HCT116 (cell line): ENCODE data around the gene DDHD1. TPM values are rescaled to one million over a fixed set of nuclear protein-coding genes. Genes with fewer than 3 reads are reported as not detected.

ENCODE experiments used
- ATAC-seq: fragments of 200-7000 bp; cut with Tn5 transposase; 2 replicates; pipeline ENCODE4 v1.9.1; 2020; ENCODE audit warnings: mild to moderate bottlenecking, moderate library complexity
- BruUV-seq: library from RNA; stranded (reverse); fragments of 400-500 nt; replicated peaks from 2 replicates; lab custom pipeline; 2021; lab: Mats Ljungman, UMichigan
- CTCF ChIA-PET: fragments of 300-600 bp; sonication (Branson Sonifier 250); formaldehyde crosslinking; loops from one replicate; lab custom pipeline; 2021; ENCODE audit warnings: antibody characterized with exemption; lab: Charles Lee
- POLR2A ChIA-PET: fragments of 300-600, 350-600 bp; sonication (Branson Sonifier 250); formaldehyde crosslinking; loops from one replicate; lab custom pipeline; 2021; ENCODE audit warnings: antibody characterized with exemption; lab: Charles Lee
- RAD21 ChIA-PET, 2 experiments: fragments of 300-600 bp; sonication (Branson Sonifier 250); formaldehyde crosslinking; loops; one replicate each; lab custom pipeline; 2023; ENCODE audit warnings: low total read pairs in 2 of 2; ENCODE audit not compliant: uncharacterized antibody in 2 of 2, unreplicated experiment in 2 of 2, low non-redundant PET in 1 of 2; lab: Charles Lee
- DNase-seq: peaks from one replicate; pipeline ENCODE4 v3.0.0-alpha.2; 2010; ENCODE audit warnings: low read depth, low spot score
- H2AFZ ChIP-seq: fragments of 200-600 bp; shearing (Covaris generic), sonication (generic); 2 replicates; pipeline ENCODE4 v1.6.1; 2017; ENCODE audit warnings: low read depth, mixed run types, mixed read lengths, antibody characterized with exemption, low read length; ENCODE audit not compliant: poor library complexity, severe bottlenecking
- H3K27ac ChIP-seq: 2 replicates; pipeline ENCODE4 v1.5.1; 2012; ENCODE audit warnings: low read depth, low read length
- H3K27me3 ChIP-seq: fragments of 200-600 bp; sonication (generic); 2 replicates; pipeline ENCODE4 v1.6.1; 2016; ENCODE audit warnings: mixed run types, low read length, mixed read lengths; ENCODE audit not compliant: insufficient read depth
- H3K36me3 ChIP-seq, 2 experiments: fragments of 200-500 bp in 1 of 2; fragments of 200-600 bp in 1 of 2; sonication (Bioruptor generic) in 1 of 2; sonication (generic) in 1 of 2; 2 replicates each; pipeline versions ENCODE4 v1.5.1 to v1.6.1; 2014 to 2016; ENCODE audit warnings: low read length in 2 of 2, inconsistent platforms in 1 of 2, mixed read lengths in 1 of 2, mixed run types in 1 of 2; ENCODE audit not compliant: insufficient read depth in 2 of 2, control insufficient read depth in 1 of 2
- H3K4me1 ChIP-seq, 2 experiments: fragments of 200-600 bp in 1 of 2; sonication (generic) in 1 of 2; 2 replicates each; pipeline versions ENCODE4 v1.5.1 to v1.6.1; 2012 to 2017; ENCODE audit warnings: low read length in 2 of 2, inconsistent platforms in 1 of 2, mild to moderate bottlenecking in 1 of 2, mixed read lengths in 1 of 2, mixed run types in 1 of 2, moderate library complexity in 1 of 2; ENCODE audit not compliant: insufficient read depth in 2 of 2, control insufficient read depth in 1 of 2
- H3K4me2 ChIP-seq: fragments of 200-600 bp; sonication (generic); 2 replicates; pipeline ENCODE4 v1.6.1; 2017; ENCODE audit warnings: mixed run types, low read length, mixed read lengths
- H3K4me3 ChIP-seq, 2 experiments: fragments of 200-600 bp in 1 of 2; sonication (generic) in 1 of 2; replicated peaks in 1 of 2; 2 replicates each; pipeline ENCODE4 v1.5.1; 2011 to 2016; ENCODE audit warnings: low read length in 2 of 2, control low read depth in 1 of 2, low read depth in 1 of 2, mild to moderate bottlenecking in 1 of 2, mixed read lengths in 1 of 2, mixed run types in 1 of 2
- H3K79me2 ChIP-seq: fragments of 200-600 bp; sonication (generic); 2 replicates; pipeline ENCODE4 v1.6.1; 2017; ENCODE audit warnings: mild to moderate bottlenecking, mixed run types, low read length, moderate library complexity, mixed read lengths; ENCODE audit not compliant: insufficient read depth
- H3K9ac ChIP-seq: fragments of 200-600 bp; sonication (generic); 2 replicates; pipeline ENCODE4 v1.6.1; 2016; ENCODE audit warnings: low read length, mixed read lengths
- H3K9me2 ChIP-seq: fragments of 200-600 bp; sonication (generic), shearing (Covaris generic); 2 replicates; pipeline ENCODE4 v1.6.1; 2017; ENCODE audit warnings: mixed run types, mild to moderate bottlenecking, moderate library complexity; ENCODE audit not compliant: insufficient read depth
- H3K9me3 ChIP-seq, 2 experiments: fragments of 200-500 bp in 1 of 2; fragments of 200-600 bp in 1 of 2; sonication (Bioruptor generic) in 1 of 2; sonication (generic) in 1 of 2; 2 replicates each; pipeline ENCODE4 v1.6.1; 2014 to 2017; ENCODE audit warnings: low read length in 2 of 2, mixed read lengths in 2 of 2, inconsistent platforms in 1 of 2, low read depth in 1 of 2, mild to moderate bottlenecking in 1 of 2, mixed run types in 1 of 2, moderate library complexity in 1 of 2; ENCODE audit not compliant: control insufficient read depth in 1 of 2, insufficient read depth in 1 of 2
- H4K20me1 ChIP-seq: fragments of 200-600 bp; sonication (generic), shearing (Covaris generic); 2 replicates; pipeline ENCODE4 v1.6.1; 2017; ENCODE audit warnings: mixed run types, mild to moderate bottlenecking, moderate library complexity; ENCODE audit not compliant: insufficient read depth
- EGR1 ChIP-seq: IDR thresholded peaks from 2 replicates; pipeline ENCODE4 v1.6.1; 2012; ENCODE audit warnings: low read depth
- ELF1 ChIP-seq: IDR thresholded peaks from 2 replicates; pipeline ENCODE4 v1.6.1; 2012; ENCODE audit warnings: low read depth, borderline replicate concordance
- EZH2 ChIP-seq: fragments of 200-600 bp; sonication (generic); IDR thresholded peaks from 2 replicates; pipeline ENCODE4 v1.6.1; 2017; ENCODE audit warnings: antibody characterized with exemption, mixed run types
- RAD21 ChIP-seq: IDR thresholded peaks from 2 replicates; pipeline ENCODE4 v1.6.1; 2012; ENCODE audit warnings: low read depth, mild to moderate bottlenecking
- SIN3A ChIP-seq: IDR thresholded peaks from 2 replicates; pipeline ENCODE4 v1.6.1; 2012; ENCODE audit warnings: low read depth
- SP1 ChIP-seq: IDR thresholded peaks from 2 replicates; pipeline ENCODE4 v1.6.1; 2012; ENCODE audit warnings: low read depth
- SRF ChIP-seq: IDR thresholded peaks from 2 replicates; pipeline ENCODE4 v1.6.1; 2012; ENCODE audit warnings: low read depth
- TCF7L2 ChIP-seq: IDR thresholded peaks from 2 replicates; pipeline ENCODE4 v1.7.0; 2011; ENCODE audit warnings: borderline replicate concordance, inconsistent platforms; ENCODE audit not compliant: insufficient read depth, insufficient read length; ENCODE audit errors: extremely low read depth
- YY1 ChIP-seq: IDR thresholded peaks from 2 replicates; pipeline ENCODE4 v1.6.1; 2011; ENCODE audit warnings: low read length, low read depth, moderate library complexity, mild to moderate bottlenecking; ENCODE audit not compliant: insufficient replicate concordance; ENCODE audit errors: extremely low read depth
- ZNF274 ChIP-seq: fragments of 200-500 bp; sonication (Bioruptor generic); IDR thresholded peaks from 2 replicates; pipeline ENCODE4 v1.6.1; 2014; ENCODE audit warnings: mild to moderate bottlenecking, low read depth, low read length, inconsistent platforms
- intact Hi-C: fragments of 100-400 bp; cut with micrococcal nuclease; formaldehyde crosslinking; loops from 2 replicates; pipeline ENCODE4 v1.10.0; 2022
- total RNA-seq: library from RNA; stranded (reverse); gene quantifications from one replicate; pipeline ENCODE4 v1.2.1, GENCODE V29; 2021; ENCODE audit not compliant: unreplicated experiment
- TF ChIP-seq, protein P1 (sequence below): IDR thresholded peaks from 2 replicates; pipeline ENCODE4 v1.6.1; 2012
- TF ChIP-seq, protein P2 (sequence below): IDR thresholded peaks from 2 replicates; pipeline ENCODE4 v1.6.1; 2012
- TF ChIP-seq, protein P3 (sequence below), 3 experiments: fragments of 200-600 bp in 1 of 3; sonication (generic) in 1 of 3; IDR thresholded peaks in 2 of 3; conservative IDR thresholded peaks in 1 of 3; 2 replicates each; pipeline ENCODE4 v1.5.1; 2012 to 2017; ENCODE audit warnings: low read depth in 2 of 3, low read length in 2 of 3, antibody characterized with exemption in 1 of 3, borderline replicate concordance in 1 of 3, control low read depth in 1 of 3, mild to moderate bottlenecking in 1 of 3, mixed read lengths in 1 of 3, mixed run types in 1 of 3, moderate library complexity in 1 of 3; ENCODE audit not compliant: insufficient read depth in 1 of 3

DDHD1 gene
- total RNA-seq, 1 experiment from 2014 or later = 26.9 TPM

DNA sequence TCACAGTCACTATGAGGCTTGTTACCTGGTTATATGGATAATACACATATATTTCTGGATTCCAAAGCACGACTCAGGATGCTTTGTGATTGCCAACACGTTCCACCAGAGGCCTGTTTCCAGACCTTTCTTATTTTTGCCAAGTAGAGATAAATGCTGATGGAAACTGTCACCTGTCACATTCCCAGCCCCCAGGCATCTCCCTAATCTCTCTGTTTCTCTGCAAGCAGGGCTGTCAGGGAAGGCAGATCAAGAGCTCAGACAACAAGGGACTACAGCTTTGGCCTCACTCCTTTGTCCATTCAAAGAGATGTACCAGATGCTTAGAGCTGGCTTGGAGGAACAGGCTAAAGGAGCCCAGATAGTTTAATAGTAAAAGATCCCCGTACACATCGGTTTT, 21.8 kb upstream of the DDHD1 start:
- no peak for DNase-seq
- RAD21 ChIA-PET = no interaction called here
- CTCF ChIA-PET = no interaction called here
- intact Hi-C loops = no loop called here
- Histone ChIP-seq H3K4me1 (no peaks in the 10 kb centered on the region), H4K20me1 (no peaks in the 10 kb centered on the region), H2AFZ (no peak overlapping the region), H3K27me3 (no peaks in the 10 kb centered on the region), H3K4me3 (no peak overlapping the region)
- BruUV-seq = no TSS peak
- POLR2A ChIA-PET = no interaction called here
- TF ChIP-seq SRF (no peak), RAD21 (no peak), ELF1 (no peak), SP1 (no peak), YY1 (no peak), ZNF274 (no peak), TCF7L2 (no peak), SIN3A (no peak), EZH2 (no peak), EGR1 (no peak)
- TF ChIP-seq, protein P1, sequence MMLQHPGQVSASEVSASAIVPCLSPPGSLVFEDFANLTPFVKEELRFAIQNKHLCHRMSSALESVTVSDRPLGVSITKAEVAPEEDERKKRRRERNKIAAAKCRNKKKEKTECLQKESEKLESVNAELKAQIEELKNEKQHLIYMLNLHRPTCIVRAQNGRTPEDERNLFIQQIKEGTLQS = no peak
- TF ChIP-seq, protein P2, sequence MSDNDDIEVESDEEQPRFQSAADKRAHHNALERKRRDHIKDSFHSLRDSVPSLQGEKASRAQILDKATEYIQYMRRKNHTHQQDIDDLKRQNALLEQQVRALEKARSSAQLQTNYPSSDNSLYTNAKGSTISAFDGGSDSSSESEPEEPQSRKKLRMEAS = no peak
- TF ChIP-seq, protein P3, sequence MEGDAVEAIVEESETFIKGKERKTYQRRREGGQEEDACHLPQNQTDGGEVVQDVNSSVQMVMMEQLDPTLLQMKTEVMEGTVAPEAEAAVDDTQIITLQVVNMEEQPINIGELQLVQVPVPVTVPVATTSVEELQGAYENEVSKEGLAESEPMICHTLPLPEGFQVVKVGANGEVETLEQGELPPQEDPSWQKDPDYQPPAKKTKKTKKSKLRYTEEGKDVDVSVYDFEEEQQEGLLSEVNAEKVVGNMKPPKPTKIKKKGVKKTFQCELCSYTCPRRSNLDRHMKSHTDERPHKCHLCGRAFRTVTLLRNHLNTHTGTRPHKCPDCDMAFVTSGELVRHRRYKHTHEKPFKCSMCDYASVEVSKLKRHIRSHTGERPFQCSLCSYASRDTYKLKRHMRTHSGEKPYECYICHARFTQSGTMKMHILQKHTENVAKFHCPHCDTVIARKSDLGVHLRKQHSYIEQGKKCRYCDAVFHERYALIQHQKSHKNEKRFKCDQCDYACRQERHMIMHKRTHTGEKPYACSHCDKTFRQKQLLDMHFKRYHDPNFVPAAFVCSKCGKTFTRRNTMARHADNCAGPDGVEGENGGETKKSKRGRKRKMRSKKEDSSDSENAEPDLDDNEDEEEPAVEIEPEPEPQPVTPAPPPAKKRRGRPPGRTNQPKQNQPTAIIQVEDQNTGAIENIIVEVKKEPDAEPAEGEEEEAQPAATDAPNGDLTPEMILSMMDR (IDR thresholded peaks at IDR 0.05 in 2 of 3, conservative IDR thresholded peaks at IDR 0.05 in 1 of 3; ENCODE audit: borderline replicate concordance in 1 of 3, insufficient read depth in 1 of 3, low read depth in 2 of 3, low read length in 2 of 3) = no peak
- TF ChIP-seq, all 23 proteins: peak for 0
- Histone ChIP-seq H3K27ac (no peak overlapping the region), H3K9me2 (no peaks in the 10 kb centered on the region), H3K36me3 (no peaks in the 10 kb centered on the region), H3K9me3 (no peaks in the 10 kb centered on the region), H3K4me2 (no peak overlapping the region), H3K79me2 (no peaks in the 10 kb centered on the region), H3K9ac (no peak overlapping the region)
- ATAC-seq = no peak
